ENCODE data around the gene SLC6A13.

DNA sequence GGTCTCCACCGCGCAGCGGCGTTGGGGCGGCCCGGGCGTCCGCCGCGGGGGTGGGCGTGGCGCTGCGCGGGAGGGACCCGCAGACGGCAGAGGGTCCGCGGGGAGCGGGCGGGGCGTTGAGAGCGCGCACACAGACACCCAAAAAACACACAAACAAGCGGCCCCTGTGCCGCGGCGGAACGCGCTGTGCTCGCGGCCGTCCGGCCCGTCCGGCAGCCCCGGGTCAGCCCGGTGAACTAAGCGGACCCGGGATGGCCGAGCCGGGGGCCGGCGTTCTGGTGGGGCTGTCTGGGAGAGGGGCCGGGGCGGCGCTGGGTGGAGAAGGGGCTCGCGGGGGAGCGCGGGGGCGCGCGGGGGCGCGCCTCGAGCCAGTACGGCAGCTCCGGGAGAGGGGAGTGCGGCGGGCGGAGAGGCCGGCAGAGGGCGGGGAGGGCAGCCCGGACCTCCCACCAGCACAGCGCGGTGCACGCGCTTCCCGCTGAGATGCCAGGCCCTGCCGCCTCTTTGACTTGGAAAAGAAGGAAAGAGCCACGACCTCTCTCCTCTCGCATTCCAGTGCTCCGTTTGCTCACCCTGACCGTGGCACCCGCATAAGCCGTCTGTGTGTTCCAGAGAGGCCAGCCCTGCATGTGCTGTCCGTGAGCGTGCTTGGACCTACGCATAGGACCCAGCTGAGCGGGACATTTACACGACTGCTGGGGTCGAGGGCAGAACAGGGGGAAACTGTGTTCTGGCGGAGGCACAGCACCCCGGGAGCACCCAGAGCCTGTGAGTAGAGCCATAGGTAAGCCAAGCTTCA is 59.0 kb downstream of the SLC6A13 start:
- TF ChIP-seq EZH2 (IDR thresholded peaks at IDR 0.05; ENCODE audit: low read length) = no peak
- TF ChIP-seq CTCF (optimal IDR thresholded peaks at IDR 0.05 in 1 of 3, IDR thresholded peaks at IDR 0.05 in 1 of 3, conservative IDR thresholded peaks at IDR 0.05 in 1 of 3; ENCODE audit: extremely low read depth in 1 of 3, insufficient read depth in 2 of 3, low read length in 3 of 3) = no peak

Data from keratinocyte (primary cell).